Panc1 (cell line): ENCODE data around the gene CFH. TPM values are rescaled to one million over a fixed set of nuclear protein-coding genes. Genes with fewer than 3 reads are reported as not detected.

Source experiments
- ATAC-seq: fragments of 200-7000 bp; cut with Tn5 transposase; 2 replicates; pipeline ENCODE4 v1.9.1; 2020; ENCODE audit warnings: mild to moderate bottlenecking, moderate library complexity
- BruUV-seq: library from RNA; stranded (reverse); fragments of 400-500 nt; replicated peaks from 2 replicates; lab custom pipeline; 2021; lab: Mats Ljungman, UMichigan
- CTCF ChIA-PET: fragments of 300-600 bp; sonication (Branson Sonifier 250); formaldehyde crosslinking; loops from one replicate; lab custom pipeline; 2022; ENCODE audit warnings: antibody characterized with exemption; lab: Charles Lee
- POLR2A ChIA-PET: fragments of 300-600 bp; sonication (Branson Sonifier 250); formaldehyde crosslinking; loops from one replicate; lab custom pipeline; 2022; ENCODE audit warnings: antibody characterized with exemption; lab: Charles Lee
- DNase-seq: peaks from one replicate; pipeline ENCODE4 v3.0.0-alpha.2; 2010; ENCODE audit warnings: low read depth, low spot score
- H3K27ac ChIP-seq: 2 replicates; pipeline ENCODE4 v1.5.1; 2011; ENCODE audit warnings: mild to moderate bottlenecking, low read length, inconsistent platforms
- H3K27me3 ChIP-seq: fragments of 200-500 bp; sonication (Bioruptor generic); 2 replicates; pipeline ENCODE4 v1.6.0; 2014; ENCODE audit warnings: low read length, inconsistent platforms; ENCODE audit not compliant: control insufficient read depth, insufficient read depth
- H3K36me3 ChIP-seq: fragments of 200-500 bp; sonication (Bioruptor generic); 2 replicates; pipeline ENCODE4 v1.5.1; 2014; ENCODE audit warnings: inconsistent platforms, mild to moderate bottlenecking, low read length, moderate library complexity; ENCODE audit not compliant: control insufficient read depth, insufficient read depth
- H3K4me1 ChIP-seq: 2 replicates; pipeline ENCODE4 v1.5.1; 2011; ENCODE audit warnings: inconsistent platforms, mild to moderate bottlenecking, low read length, moderate library complexity; ENCODE audit not compliant: control insufficient read depth, insufficient read depth
- H3K4me3 ChIP-seq, 2 experiments: 2 replicates each; pipeline ENCODE4 v1.5.1; 2011 to 2012; ENCODE audit warnings: low read depth in 2 of 2, low read length in 2 of 2, mild to moderate bottlenecking in 2 of 2, inconsistent platforms in 1 of 2, moderate library complexity in 1 of 2
- H3K9me3 ChIP-seq: fragments of 200-500 bp; sonication (Bioruptor generic); 2 replicates; pipeline ENCODE4 v1.5.1; 2014; ENCODE audit warnings: low read depth, mild to moderate bottlenecking, inconsistent platforms, low read length, moderate library complexity; ENCODE audit not compliant: control insufficient read depth, insufficient read depth
- CTCF ChIP-seq: fragments of 450-650 bp; IDR thresholded peaks from 2 replicates; pipeline ENCODE4 v1.5.1; 2017; ENCODE audit warnings: mild to moderate bottlenecking
- POLR2AphosphoS5 ChIP-seq: IDR thresholded peaks from 2 replicates; pipeline ENCODE4 v1.6.1; 2012; ENCODE audit warnings: mild to moderate bottlenecking, low read depth, low read length, moderate library complexity
- REST ChIP-seq, 2 experiments: IDR thresholded peaks; 2 replicates each; pipeline ENCODE4 v1.6.1; 2011 to 2012; ENCODE audit warnings: low read depth in 2 of 2, control low read depth in 1 of 2, low read length in 1 of 2, mild to moderate bottlenecking in 1 of 2, moderate library complexity in 1 of 2; ENCODE audit not compliant: insufficient read depth in 1 of 2
- SIN3A ChIP-seq: IDR thresholded peaks from 2 replicates; pipeline ENCODE4 v1.6.1; 2012; ENCODE audit warnings: low read depth, mild to moderate bottlenecking, low read length, moderate library complexity, borderline replicate concordance; ENCODE audit not compliant: insufficient read depth
- TCF7L2 ChIP-seq: IDR thresholded peaks from 2 replicates; pipeline ENCODE4 v1.6.1; 2011; ENCODE audit warnings: mild to moderate bottlenecking, low read depth, low read length, inconsistent platforms
- in situ Hi-C: cut with HindIII; loops from 2 replicates; pipeline ENCODE4 v1.10.0; 2016; ENCODE audit warnings: low sequenced_read_pairs, low pct_unique_long_range_greater_than_20kb
- intact Hi-C: fragments of 100-400 bp; cut with micrococcal nuclease; formaldehyde crosslinking; loops from one replicate; pipeline ENCODE4 v1.10.0; 2022; ENCODE audit not compliant: unreplicated experiment
- total RNA-seq: library from RNA; stranded (reverse); gene quantifications from one replicate; pipeline ENCODE4 v1.2.1, GENCODE V29; 2021; ENCODE audit not compliant: unreplicated experiment

CFH gene
- total RNA-seq, 1 experiment from 2014 or later = 0.36 TPM

- Histone ChIP-seq H3K9me3 (no peaks in the 10 kb centered on the region), H3K36me3 (no peaks in the 10 kb centered on the region), H3K27ac (no peak overlapping the region), H3K4me3 (no peak overlapping the region), H3K4me1 (no peaks in the 10 kb centered on the region), H3K27me3 (no peaks in the 10 kb centered on the region)
- intact Hi-C loops = no loop called here
- no TSS peak for BruUV-seq
- TF ChIP-seq SIN3A (no peak), REST (IDR thresholded peaks at IDR 0.05; ENCODE audit: insufficient read depth in 1 of 2, low read depth in 2 of 2, low read length in 1 of 2) (no peak), TCF7L2 (no peak), POLR2AphosphoS5 (no peak), CTCF (no peak)
- CTCF ChIA-PET = no interaction called here
- ATAC-seq = no peak
- in situ Hi-C loops = no loop called here
- POLR2A ChIA-PET = no interaction called here
- no peak for DNase-seq
Measured at GRCh38 chr1:196685506-196685905, 33.7 kb downstream of the CFH start.

GRCh38 chr1:196689001-196689400 is 37.2 kb downstream of the CFH start:
- TF ChIP-seq POLR2AphosphoS5 (no peak), REST (IDR thresholded peaks at IDR 0.05; ENCODE audit: insufficient read depth in 1 of 2, low read depth in 2 of 2, low read length in 1 of 2) (no peak), TCF7L2 (no peak), CTCF (no peak), SIN3A (no peak)
- ATAC-seq (no peak), DNase-seq (no peak)
- in situ Hi-C loops (no loop called here), intact Hi-C loops (no loop called here)
- Histone ChIP-seq H3K36me3 (no peaks in the 10 kb centered on the region), H3K4me1 (no peaks in the 10 kb centered on the region), H3K27ac (no peak overlapping the region), H3K9me3 (no peaks in the 10 kb centered on the region), H3K4me3 (no peak overlapping the region), H3K27me3 (no peaks in the 10 kb centered on the region)
- CTCF ChIA-PET = no interaction called here
- BruUV-seq = no TSS peak
- POLR2A ChIA-PET = no interaction called here
